IMR-90 (cell line): Measurements from ENCODE around the gene CCL23. TPM values are rescaled to one million over a fixed set of nuclear protein-coding genes. Genes with fewer than 3 reads are reported as not detected.

Source experiments
- ATAC-seq: fragments of 200-7000 bp; cut with Tn5 transposase; 2 replicates; pipeline ENCODE4 v1.9.1; 2020; ENCODE audit warnings: low read depth, mild to moderate bottlenecking, moderate library complexity
- BruUV-seq: library from RNA; stranded (reverse); fragments of 400-500 nt; replicated peaks from 2 replicates; lab custom pipeline; 2021; lab: Mats Ljungman, UMichigan
- CTCF ChIA-PET: fragments of 300-600 bp; formaldehyde crosslinking; extraction: SDS; loops from one replicate; lab custom pipeline; 2021; ENCODE audit warnings: antibody characterized with exemption; lab: Yijun Ruan, JAX
- POLR2A ChIA-PET: fragments of 300-600 bp; sonication (Branson Sonifier 250); formaldehyde crosslinking; loops from one replicate; lab custom pipeline; 2022; ENCODE audit warnings: antibody characterized with exemption; ENCODE audit not compliant: unreplicated experiment; lab: Charles Lee
- DNase-seq: peaks from one replicate; pipeline ENCODE4 v3.0.0; 2013
- H2AFZ ChIP-seq: replicated peaks from 2 replicates; pipeline ENCODE3; 2013; ENCODE audit warnings: low read length, mild to moderate bottlenecking; ENCODE audit not compliant: poor library complexity
- H2AK5ac ChIP-seq: 2 replicates; pipeline ENCODE4 v1.6.1; 2013; ENCODE audit warnings: low read depth, low read length, inconsistent platforms
- H2AK9ac ChIP-seq: replicated peaks from 2 replicates; pipeline ENCODE3; 2013; ENCODE audit warnings: mild to moderate bottlenecking, low read depth, low read length, moderate library complexity; ENCODE audit not compliant: poor library complexity
- H2BK120ac ChIP-seq: 2 replicates; pipeline ENCODE4 v1.6.1; 2013; ENCODE audit warnings: low read depth, low read length, inconsistent platforms
- H2BK15ac ChIP-seq: 3 replicates; pipeline ENCODE4 v1.6.1; 2013; ENCODE audit warnings: low read depth, low read length, inconsistent platforms
- H2BK20ac ChIP-seq: 2 replicates; pipeline ENCODE4 v1.6.1; 2013; ENCODE audit warnings: low read depth, mild to moderate bottlenecking, inconsistent platforms, low read length, moderate library complexity
- H2BK5ac ChIP-seq: 2 replicates; pipeline ENCODE4 v1.6.1; 2013; ENCODE audit warnings: mild to moderate bottlenecking, low read depth, low read length, inconsistent platforms; ENCODE audit not compliant: poor library complexity, severe bottlenecking
- H3K14ac ChIP-seq: replicated peaks from 2 replicates; pipeline ENCODE4 v1.6.1; 2013; ENCODE audit warnings: low read depth, low read length, inconsistent platforms
- H3K18ac ChIP-seq: 2 replicates; pipeline ENCODE4 v1.6.1; 2013; ENCODE audit warnings: low read depth, low read length, control low read depth
- H3K23ac ChIP-seq: 2 replicates; pipeline ENCODE4 v1.6.1; 2013; ENCODE audit warnings: low read depth, low read length, inconsistent platforms
- H3K27ac ChIP-seq: 2 replicates; pipeline ENCODE4 v1.5.1; 2013; ENCODE audit warnings: mild to moderate bottlenecking, control low read depth, low read length; ENCODE audit not compliant: insufficient read depth
- H3K27me3 ChIP-seq: 2 replicates; pipeline ENCODE4 v1.6.1; 2013; ENCODE audit warnings: low read length; ENCODE audit not compliant: control insufficient read depth, insufficient read depth
- H3K36me3 ChIP-seq: 2 replicates; pipeline ENCODE4 v1.6.1; 2013; ENCODE audit warnings: low read length, mixed read lengths; ENCODE audit not compliant: control insufficient read depth, insufficient read depth
- H3K4ac ChIP-seq: 2 replicates; pipeline ENCODE4 v1.6.1; 2013; ENCODE audit warnings: low read depth, low read length, inconsistent platforms
- H3K4me1 ChIP-seq: 2 replicates; pipeline ENCODE4 v1.6.1; 2013; ENCODE audit warnings: low read length, mixed read lengths; ENCODE audit not compliant: control insufficient read depth, insufficient read depth
- H3K4me2 ChIP-seq: 2 replicates; pipeline ENCODE4 v1.6.1; 2013; ENCODE audit warnings: low read depth, mild to moderate bottlenecking, control low read depth, low read length, moderate library complexity
- H3K4me3 ChIP-seq: 2 replicates; pipeline ENCODE4 v1.5.1; 2013; ENCODE audit warnings: low read depth, mild to moderate bottlenecking, control low read depth, low read length, moderate library complexity; ENCODE audit not compliant: insufficient read depth
- H3K56ac ChIP-seq: 2 replicates; pipeline ENCODE4 v1.6.1; 2013; ENCODE audit warnings: low read length, inconsistent platforms; ENCODE audit not compliant: insufficient read depth; ENCODE audit errors: extremely low read depth
- H3K79me1 ChIP-seq, 2 experiments: 2 replicates each; pipeline ENCODE4 v1.6.1; 2013; ENCODE audit warnings: low read length in 2 of 2, inconsistent platforms in 1 of 2, low read depth in 1 of 2
- H3K9ac ChIP-seq: 2 replicates; pipeline ENCODE4 v1.6.1; 2013; ENCODE audit warnings: low read depth, low read length, control low read depth
- H3K9me1 ChIP-seq: 2 replicates; pipeline ENCODE4 v1.6.1; 2013; ENCODE audit warnings: low read length, inconsistent platforms; ENCODE audit not compliant: insufficient read depth
- H3K9me3 ChIP-seq: 2 replicates; pipeline ENCODE4 v1.6.1; 2013; ENCODE audit warnings: low read length; ENCODE audit not compliant: control insufficient read depth, insufficient read depth
- H4K20me1 ChIP-seq: 2 replicates; pipeline ENCODE4 v1.6.1; 2013; ENCODE audit warnings: low read length, inconsistent platforms; ENCODE audit not compliant: insufficient read depth
- H4K5ac ChIP-seq: 2 replicates; pipeline ENCODE4 v1.6.1; 2013; ENCODE audit warnings: mild to moderate bottlenecking, low read depth, low read length, control low read depth
- H4K8ac ChIP-seq, 2 experiments: 2 replicates each; pipeline ENCODE4 v1.6.1; 2013; ENCODE audit warnings: low read depth in 2 of 2, low read length in 2 of 2, control low read depth in 1 of 2, inconsistent platforms in 1 of 2
- H4K91ac ChIP-seq: 2 replicates; pipeline ENCODE4 v1.6.1; 2013; ENCODE audit warnings: low read depth, low read length, inconsistent platforms; ENCODE audit not compliant: insufficient read depth
- CEBPB ChIP-seq: IDR thresholded peaks from 2 replicates; pipeline ENCODE4 v1.6.1; 2012; ENCODE audit warnings: low read depth, low read length, improper control_type of control experiment
- FOS ChIP-seq: fragments of 150-350 bp; IDR thresholded peaks from 2 replicates; pipeline ENCODE4 v1.6.1; 2016; ENCODE audit warnings: low read depth, low read length
- MAFK ChIP-seq: IDR thresholded peaks from 2 replicates; pipeline ENCODE4 v1.6.1; 2012; ENCODE audit warnings: low read depth, low read length, improper control_type of control experiment
- POLR2A ChIP-seq: IDR thresholded peaks from 2 replicates; pipeline ENCODE4 v1.6.1; 2012; ENCODE audit warnings: mild to moderate bottlenecking, low read depth, low read length
- RAD21 ChIP-seq: IDR thresholded peaks from 2 replicates; pipeline ENCODE4 v1.6.1; 2012; ENCODE audit warnings: low read length, improper control_type of control experiment
- RCOR1 ChIP-seq: IDR thresholded peaks from 2 replicates; pipeline ENCODE4 v1.6.1; 2012; ENCODE audit warnings: mild to moderate bottlenecking, low read length, improper control_type of control experiment; ENCODE audit not compliant: insufficient replicate concordance
- SMC3 ChIP-seq: fragments of 150-350 bp; IDR thresholded peaks from 2 replicates; pipeline ENCODE4 v1.6.1; 2016; ENCODE audit warnings: low read depth, mild to moderate bottlenecking, antibody characterized with exemption, low read length, moderate library complexity
- USF2 ChIP-seq: fragments of 150-350 bp; IDR thresholded peaks from 2 replicates; pipeline ENCODE4 v1.6.1; 2017; ENCODE audit warnings: mild to moderate bottlenecking, antibody characterized with exemption, low read length, low read depth
- WGBS, 2 experiments: methylation state at CpG; one replicate each; pipeline versions ENCODE4 v1.1.5 to v1.1.7; 2013; ENCODE audit warnings: missing lambda C conversion rate in 2 of 2; ENCODE audit not compliant: insufficient read length in 1 of 2; ENCODE audit errors: extremely low coverage in 2 of 2; 5-methylcytosine and 5-hydroxymethylcytosine counted together
- dilution Hi-C: fragments of 300-500 bp; cut with HindIII; formaldehyde crosslinking; loops from one replicate; pipeline ENCODE4 v1.14.3; 2018; ENCODE audit warnings: low sequenced_read_pairs; ENCODE audit not compliant: unreplicated experiment
- in situ Hi-C: fragments of 300-500 bp; cut with MboI; formaldehyde crosslinking; loops from 3 replicates; pipeline ENCODE4 v1.14.3; 2019; ENCODE audit warnings: low sequenced_read_pairs, inconsistent platforms, mixed read lengths
- intact Hi-C: fragments of 100-400 bp; cut with micrococcal nuclease; formaldehyde crosslinking; loops from 2 replicates; pipeline ENCODE4 v1.10.0; 2022
- polyA plus RNA-seq, 3 experiments: library from polyadenylated mRNA; depleted of rRNA; stranded (reverse); fragments of >200 nt; gene quantifications; 2 replicates each; pipeline ENCODE4 v1.2.3, GENCODE V29; 2012; ENCODE audit warnings: low replicate concordance in 1 of 3
- total RNA-seq: library from RNA; depleted of rRNA; stranded (reverse); fragments of >200 nt; gene quantifications from 2 replicates; pipeline ENCODE4 v1.2.3, GENCODE V29; 2012
- TF ChIP-seq, protein P1 (sequence below): fragments of 150-350 bp; IDR thresholded peaks from 2 replicates; pipeline ENCODE4 v1.6.1; 2016; ENCODE audit warnings: low read depth, mild to moderate bottlenecking, low read length, moderate library complexity, borderline replicate concordance
- TF ChIP-seq, protein P2 (sequence below): conservative IDR thresholded peaks from 2 replicates; pipeline ENCODE4 v1.5.1; 2012; ENCODE audit warnings: mild to moderate bottlenecking, low read depth, low read length, improper control_type of control experiment

CCL23 gene
- total and polyA plus RNA-seq, 2 of the 4 experiments (the other 2 are of a cell fraction) = not detected

GRCh38 chr17:35965272-35965671, 52.5 kb downstream of the CCL23 start:
- Histone ChIP-seq H3K4ac (no peak overlapping the region), H2BK15ac (no peak overlapping the region), H2AFZ (no peak overlapping the region), H2BK20ac (no peak overlapping the region), H3K27me3 (peaks cover 2% of the 10 kb centered on the region; the same call in 1 of the 2 replicates), H4K8ac (no peak overlapping the region), H3K4me2 (no peak overlapping the region), H2AK9ac (no peak overlapping the region), H3K23ac (no peak overlapping the region), H3K14ac (no peak overlapping the region), H3K27ac (no peak overlapping the region), H3K9me1 (no peaks in the 10 kb centered on the region), H3K9ac (no peak overlapping the region), H2BK5ac (no peak overlapping the region), H2AK5ac (no peak overlapping the region), H3K36me3 (no peaks in the 10 kb centered on the region), H3K79me1 (no peaks in the 10 kb centered on the region), H3K4me1 (no peaks in the 10 kb centered on the region), H4K5ac (no peak overlapping the region), H3K4me3 (no peak overlapping the region), H2BK120ac (no peak overlapping the region), H4K91ac (no peak overlapping the region), H3K18ac (no peak overlapping the region), H4K20me1 (no peaks in the 10 kb centered on the region), H3K56ac (no peak overlapping the region), H3K9me3 (no peaks in the 10 kb centered on the region)
- CTCF ChIA-PET = no interaction called here
- TF ChIP-seq USF2 (no peak), MAFK (no peak), CEBPB (no peak), SMC3 (no peak), POLR2A (no peak), RAD21 (no peak), RCOR1 (no peak), FOS (no peak)
- TF ChIP-seq, protein P1, sequence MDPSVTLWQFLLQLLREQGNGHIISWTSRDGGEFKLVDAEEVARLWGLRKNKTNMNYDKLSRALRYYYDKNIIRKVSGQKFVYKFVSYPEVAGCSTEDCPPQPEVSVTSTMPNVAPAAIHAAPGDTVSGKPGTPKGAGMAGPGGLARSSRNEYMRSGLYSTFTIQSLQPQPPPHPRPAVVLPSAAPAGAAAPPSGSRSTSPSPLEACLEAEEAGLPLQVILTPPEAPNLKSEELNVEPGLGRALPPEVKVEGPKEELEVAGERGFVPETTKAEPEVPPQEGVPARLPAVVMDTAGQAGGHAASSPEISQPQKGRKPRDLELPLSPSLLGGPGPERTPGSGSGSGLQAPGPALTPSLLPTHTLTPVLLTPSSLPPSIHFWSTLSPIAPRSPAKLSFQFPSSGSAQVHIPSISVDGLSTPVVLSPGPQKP = no peak
- TF ChIP-seq, protein P2, sequence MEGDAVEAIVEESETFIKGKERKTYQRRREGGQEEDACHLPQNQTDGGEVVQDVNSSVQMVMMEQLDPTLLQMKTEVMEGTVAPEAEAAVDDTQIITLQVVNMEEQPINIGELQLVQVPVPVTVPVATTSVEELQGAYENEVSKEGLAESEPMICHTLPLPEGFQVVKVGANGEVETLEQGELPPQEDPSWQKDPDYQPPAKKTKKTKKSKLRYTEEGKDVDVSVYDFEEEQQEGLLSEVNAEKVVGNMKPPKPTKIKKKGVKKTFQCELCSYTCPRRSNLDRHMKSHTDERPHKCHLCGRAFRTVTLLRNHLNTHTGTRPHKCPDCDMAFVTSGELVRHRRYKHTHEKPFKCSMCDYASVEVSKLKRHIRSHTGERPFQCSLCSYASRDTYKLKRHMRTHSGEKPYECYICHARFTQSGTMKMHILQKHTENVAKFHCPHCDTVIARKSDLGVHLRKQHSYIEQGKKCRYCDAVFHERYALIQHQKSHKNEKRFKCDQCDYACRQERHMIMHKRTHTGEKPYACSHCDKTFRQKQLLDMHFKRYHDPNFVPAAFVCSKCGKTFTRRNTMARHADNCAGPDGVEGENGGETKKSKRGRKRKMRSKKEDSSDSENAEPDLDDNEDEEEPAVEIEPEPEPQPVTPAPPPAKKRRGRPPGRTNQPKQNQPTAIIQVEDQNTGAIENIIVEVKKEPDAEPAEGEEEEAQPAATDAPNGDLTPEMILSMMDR = no peak
- intact Hi-C loops (no loop called here), dilution Hi-C loops (no loop called here), in situ Hi-C loops (no loop called here)
- ATAC-seq (no peak), DNase-seq (no peak)
- POLR2A ChIA-PET = no interaction called here
- WGBS, 2 experiments = 46% methylated on average over 3 of the region's 7 CpGs; no CpG with 5 or more reads in 1 of the 2 experiments
- no TSS peak for BruUV-seq
